Esophagus muscularis mucosa (tissue), 4 donors: ENCODE data around the gene SAMD4A. TPM values are rescaled to one million over a fixed set of nuclear protein-coding genes. Genes with fewer than 3 reads are reported as not detected.

ENCODE experiments used
- DNase-seq: peaks from one replicate; pipeline ENCODE4 v3.0.0-alpha.2; 2017; ENCODE audit errors: extremely low spot score
- H3K27ac ChIP-seq, 4 donors: fragments of 200-600 bp; sonication (generic); replicated peaks in 1 of 4; 1 replicate in 3 of 4; 2 replicates in 1 of 4; pipeline ENCODE4 v1.5.1; 2016 to 2019; ENCODE audit warnings: mild to moderate bottlenecking in 1 of 4
- H3K27me3 ChIP-seq, 4 donors: fragments of 200-600 bp; sonication (generic); one replicate each; pipeline versions ENCODE4 v1.5.1 to v1.6.0; 2016 to 2019
- H3K36me3 ChIP-seq, 4 donors: fragments of 200-600 bp; sonication (generic); one replicate each; pipeline ENCODE4 v1.5.1; 2016 to 2019
- H3K4me1 ChIP-seq, 4 donors: fragments of 200-600 bp; sonication (generic); one replicate each; pipeline ENCODE4 v1.5.1; 2016 to 2019
- H3K4me3 ChIP-seq, 4 donors: fragments of 200-600 bp; sonication (generic); 1 replicate in 2 of 4; 2 replicates in 2 of 4; pipeline ENCODE4 v1.5.1; 2016 to 2019; ENCODE audit warnings: mild to moderate bottlenecking in 4 of 4, moderate library complexity in 1 of 4
- H3K9me3 ChIP-seq, 4 donors: fragments of 200-600 bp; sonication (generic); 1 replicate in 3 of 4; 2 replicates in 1 of 4; pipeline ENCODE4 v1.5.1; 2016 to 2019
- EP300 ChIP-seq: sonication (generic); formaldehyde crosslinking; IDR thresholded peaks from one replicate; pipeline ENCODE4 v1.6.1; 2017; ENCODE audit warnings: antibody characterized with exemption
- POLR2A ChIP-seq: fragments of 450-650 bp; IDR thresholded peaks from one replicate; pipeline ENCODE4 v1.6.1; 2017; ENCODE audit warnings: antibody characterized with exemption, moderate library complexity, mild to moderate bottlenecking, low read depth
- POLR2AphosphoS5 ChIP-seq, 2 donors: sonication (generic); formaldehyde crosslinking; IDR thresholded peaks; one replicate each; pipeline ENCODE4 v1.6.1; 2017; ENCODE audit warnings: antibody characterized with exemption in 2 of 2
- WGBS: methylation state at CpG from one replicate; pipeline ENCODE4 v1.1.5; 2018; 5-methylcytosine and 5-hydroxymethylcytosine counted together
- intact Hi-C: fragments of 100-400 bp; cut with DNase I; formaldehyde crosslinking; loops from one replicate; pipeline ENCODE4 v1.15.1; 2023
- total RNA-seq, 4 donors: library from RNA; depleted of rRNA; stranded (reverse); fragments of >200 nt; gene quantifications; one replicate each; pipeline versions ENCODE4 v1.1.0 to v1.2.1, GENCODE V29; 2016
- TF ChIP-seq, protein P1 (sequence below), 3 experiments: fragments of 200-600 bp in 2 of 3; fragments of 450-650 bp in 1 of 3; sonication (generic) in 2 of 3; IDR thresholded peaks; one replicate each; pipeline ENCODE4 v1.5.1; 2017 to 2019; ENCODE audit warnings: antibody characterized with exemption in 3 of 3, mild to moderate bottlenecking in 2 of 3, moderate library complexity in 1 of 3

The SAMD4A gene
- total RNA-seq, 4 donors from 2014 or later = 76.8 to 123 (median 97.0) TPM

DNA sequence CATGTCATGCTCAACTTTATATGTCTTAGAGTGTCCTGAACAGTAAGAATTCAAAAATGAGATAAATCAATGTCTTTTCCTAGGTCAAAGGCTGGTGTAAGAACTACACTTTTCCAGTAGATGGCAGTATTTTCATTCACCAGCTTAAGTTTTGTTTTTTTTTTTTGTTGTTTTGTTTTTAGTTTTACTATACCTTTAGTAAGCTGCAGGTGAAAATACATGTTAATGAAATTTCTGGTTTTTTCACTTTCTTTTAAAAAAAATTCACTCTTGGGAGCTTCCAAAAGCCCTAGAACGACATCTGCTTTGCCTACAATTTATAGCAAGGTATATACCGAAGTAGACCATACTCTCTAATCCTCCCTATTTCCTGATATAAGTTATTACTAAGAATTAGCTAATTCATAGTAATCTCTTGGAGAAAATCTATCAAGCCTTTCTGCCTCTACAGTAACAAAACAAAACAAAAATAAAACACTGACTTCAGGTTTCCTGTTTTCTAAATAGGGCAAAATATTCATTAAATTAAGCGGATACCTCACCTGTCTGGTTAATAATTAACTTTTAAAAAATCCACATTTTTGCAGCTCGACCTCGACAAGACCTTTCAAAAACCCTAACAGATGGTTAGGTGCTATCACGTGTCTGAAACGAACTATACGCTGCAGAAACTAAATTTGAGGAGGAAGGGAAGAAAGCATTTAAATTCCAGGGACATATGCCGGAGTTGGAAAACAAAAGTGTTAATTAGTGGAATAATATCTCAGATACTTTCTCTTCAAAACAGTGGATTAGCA is 2.7 kb upstream of the SAMD4A start:
- Histone ChIP-seq H3K27me3 (peaks cover 0 to 5% (median 0%) of the 10 kb centered on the region in 4 donors), H3K27ac (peak overlapping the region; percentile 98 to 100 (median 99)), H3K4me3 (peak overlapping the region; percentile 73 to 90 (median 82)), H3K36me3 (no peaks in the 10 kb centered on the region), H3K4me1 (peaks cover 21 to 24% (median 21%) of the 10 kb centered on the region in 4 donors), H3K9me3 (no peaks in the 10 kb centered on the region)
- no peak for DNase-seq
- 6% methylated on average over 9 of the region's 9 CpGs for WGBS
- intact Hi-C loops = loop anchor here (1.0 to 10.0 kb wide), 2 partner anchors 210 to 241 kb away; no protein-coding TSS in a partner anchor
- no peak for TF ChIP-seq POLR2AphosphoS5 (IDR thresholded peaks at IDR 0.05)
- TF ChIP-seq, protein P1, sequence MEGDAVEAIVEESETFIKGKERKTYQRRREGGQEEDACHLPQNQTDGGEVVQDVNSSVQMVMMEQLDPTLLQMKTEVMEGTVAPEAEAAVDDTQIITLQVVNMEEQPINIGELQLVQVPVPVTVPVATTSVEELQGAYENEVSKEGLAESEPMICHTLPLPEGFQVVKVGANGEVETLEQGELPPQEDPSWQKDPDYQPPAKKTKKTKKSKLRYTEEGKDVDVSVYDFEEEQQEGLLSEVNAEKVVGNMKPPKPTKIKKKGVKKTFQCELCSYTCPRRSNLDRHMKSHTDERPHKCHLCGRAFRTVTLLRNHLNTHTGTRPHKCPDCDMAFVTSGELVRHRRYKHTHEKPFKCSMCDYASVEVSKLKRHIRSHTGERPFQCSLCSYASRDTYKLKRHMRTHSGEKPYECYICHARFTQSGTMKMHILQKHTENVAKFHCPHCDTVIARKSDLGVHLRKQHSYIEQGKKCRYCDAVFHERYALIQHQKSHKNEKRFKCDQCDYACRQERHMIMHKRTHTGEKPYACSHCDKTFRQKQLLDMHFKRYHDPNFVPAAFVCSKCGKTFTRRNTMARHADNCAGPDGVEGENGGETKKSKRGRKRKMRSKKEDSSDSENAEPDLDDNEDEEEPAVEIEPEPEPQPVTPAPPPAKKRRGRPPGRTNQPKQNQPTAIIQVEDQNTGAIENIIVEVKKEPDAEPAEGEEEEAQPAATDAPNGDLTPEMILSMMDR (IDR thresholded peaks at IDR 0.05) = peak; percentile 82 to 91 (median 85)

DNA sequence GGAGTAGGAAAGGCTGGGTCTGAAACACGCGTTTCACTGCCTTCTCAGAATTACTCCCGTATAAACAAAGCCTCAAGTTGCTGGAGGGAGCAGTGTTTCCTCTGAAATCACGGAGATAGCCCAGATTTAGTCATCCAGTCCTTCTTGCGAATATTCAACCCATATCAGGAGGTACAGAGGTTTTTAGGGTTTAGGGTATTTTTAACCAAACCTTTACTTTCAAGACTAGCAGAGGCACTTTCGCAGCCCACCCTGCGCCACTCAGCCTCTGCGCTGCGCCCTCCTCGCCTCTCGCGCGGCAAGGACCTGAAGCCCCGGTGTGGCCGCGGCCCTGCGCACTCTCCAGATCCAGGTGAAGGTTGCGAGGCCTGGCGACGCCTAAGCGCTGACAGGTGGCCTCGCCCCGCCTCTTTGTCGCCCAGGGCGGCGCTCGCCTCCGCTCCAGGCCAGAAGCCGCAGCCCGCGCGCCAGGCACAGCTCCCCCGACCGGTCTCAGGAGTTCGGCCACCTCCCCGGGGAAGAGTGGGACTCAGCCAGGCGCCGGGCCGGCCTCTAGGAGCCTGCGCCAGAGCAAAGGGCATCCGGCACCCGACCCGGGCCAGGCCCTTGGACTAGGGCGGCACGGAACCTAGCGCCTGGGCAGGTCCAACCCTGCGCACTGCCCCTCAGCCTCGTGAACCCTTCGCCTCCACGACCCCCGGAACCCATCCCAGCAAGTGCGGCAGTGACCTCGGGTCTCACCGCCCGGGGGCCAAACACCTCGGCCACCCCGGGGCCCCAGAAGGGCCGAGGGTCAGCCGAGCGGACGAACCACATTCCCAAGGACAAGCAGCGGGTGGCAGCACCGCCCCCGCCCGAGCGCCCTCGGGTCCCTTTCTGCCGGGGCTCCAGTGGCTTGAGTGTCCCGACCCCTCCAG is 1.8 kb upstream of the SAMD4A start:
- peak overlapping the region; percentile 98 to 100 (median 99) for H3K27ac ChIP-seq
- H3K4me3 ChIP-seq = peak overlapping the region; percentile 73 to 90 (median 82)
- H3K9me3 ChIP-seq = no peaks in the 10 kb centered on the region
- H3K36me3 ChIP-seq = no peaks in the 10 kb centered on the region
- H3K4me1 ChIP-seq = peaks cover 25 to 33% (median 30%) of the 10 kb centered on the region in 4 donors
- TF ChIP-seq POLR2A (peak; percentile 25), POLR2AphosphoS5 (IDR thresholded peaks at IDR 0.05) (peak; percentile 57 to 62), EP300 (no peak)
- TF ChIP-seq, protein P1 (IDR thresholded peaks at IDR 0.05) = peak; percentile 4 to 33 (median 18)
- H3K27me3 ChIP-seq = peaks cover 0 to 5% (median 0%) of the 10 kb centered on the region in 4 donors
- 0% methylated on average over 27 of the region's 69 CpGs for WGBS
- intact Hi-C loops = loop anchor here (1.0 to 10.0 kb wide), 2 partner anchors 209 to 240 kb away; no protein-coding TSS in a partner anchor
- DNase-seq = peak; percentile 94

DNA sequence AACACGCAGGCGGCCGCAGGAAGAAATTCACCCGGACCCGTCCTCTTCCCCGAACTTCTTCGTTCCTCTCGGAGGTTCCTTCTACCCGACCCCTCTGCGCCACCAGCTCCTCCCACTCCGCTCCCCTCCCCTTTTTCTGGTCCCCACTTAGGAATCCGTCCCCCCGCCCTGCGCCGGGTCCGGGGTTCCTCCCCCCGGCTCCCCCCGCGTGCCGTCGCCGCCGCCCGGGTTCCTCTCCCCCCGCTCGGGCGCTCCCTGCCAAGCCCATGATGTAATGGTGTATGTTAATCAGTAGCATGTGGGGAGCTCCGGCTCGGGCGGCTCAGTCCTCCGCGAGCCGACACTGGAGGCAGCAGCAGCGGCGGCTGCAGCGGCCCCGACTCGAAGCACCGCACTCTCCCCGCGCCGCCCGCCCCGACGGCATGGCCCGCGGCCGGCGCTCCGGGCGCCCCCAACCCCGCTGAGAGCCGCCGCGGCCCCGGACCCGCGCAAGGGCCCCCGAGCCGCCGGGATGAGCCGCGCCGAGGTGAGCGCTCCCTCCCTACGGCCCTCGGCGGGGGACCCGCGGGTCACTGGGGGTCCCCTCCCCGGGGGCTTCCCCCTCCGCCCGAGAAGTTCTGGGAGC is 1.0 kb upstream of the SAMD4A start:
- Histone ChIP-seq H3K9me3 (no peaks in the 10 kb centered on the region), H3K27me3 (peaks cover 0 to 5% (median 0%) of the 10 kb centered on the region in 4 donors), H3K27ac (peak overlapping the region; percentile 98 to 100 (median 99)), H3K4me3 (peak overlapping the region; percentile 73 to 90 (median 82)), H3K4me1 (peaks cover 32 to 40% (median 38%) of the 10 kb centered on the region in 4 donors), H3K36me3 (no peaks in the 10 kb centered on the region)
- WGBS = 0% methylated on average over 20 of the region's 73 CpGs
- peak; percentile 99 for DNase-seq
- intact Hi-C loops = loop anchor here (10.0 kb wide), 1 partner anchor 239 kb away; no protein-coding TSS in a partner anchor
- TF ChIP-seq EP300 (peak; percentile 44), POLR2AphosphoS5 (IDR thresholded peaks at IDR 0.05) (peak; percentile 96 to 98), POLR2A (peak; percentile 46)
- TF ChIP-seq, protein P1 (IDR thresholded peaks at IDR 0.05) = peak in 1 of 3 experiments; percentile 16

DNA sequence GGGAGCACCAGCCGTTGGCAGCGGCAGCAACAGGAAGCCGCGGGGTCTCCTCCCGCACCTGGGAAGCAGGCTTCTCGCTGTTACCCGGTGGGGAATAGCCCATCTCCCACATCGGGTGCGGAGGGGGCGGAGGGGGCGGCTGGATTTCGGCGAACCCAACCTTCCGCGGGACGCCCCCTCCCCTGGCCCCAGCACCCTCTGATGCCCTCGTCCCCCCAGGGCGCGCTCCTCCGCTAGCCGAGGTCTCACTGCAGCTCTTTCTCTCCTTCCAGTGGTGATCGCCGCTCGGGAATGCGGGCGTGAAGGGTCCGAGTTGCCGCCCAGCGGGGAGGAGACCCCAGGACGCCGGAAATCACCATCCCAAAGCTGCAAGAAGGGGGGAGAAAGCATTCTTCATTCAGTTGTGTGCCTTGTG is 303 bp downstream of the SAMD4A start:
- Histone ChIP-seq H3K36me3 (peaks cover 0 to 6% (median 2%) of the 10 kb centered on the region in 4 donors), H3K27me3 (peaks cover 0 to 5% (median 0%) of the 10 kb centered on the region in 4 donors), H3K27ac (peak overlapping the region; percentile 98 to 100 (median 99)), H3K4me3 (peak overlapping the region; percentile 73 to 90 (median 82)), H3K9me3 (peaks cover 0 to under 1% (median 0%) of the 10 kb centered on the region in 4 donors), H3K4me1 (peaks cover 41 to 50% (median 42%) of the 10 kb centered on the region in 4 donors)
- TF ChIP-seq POLR2AphosphoS5 (IDR thresholded peaks at IDR 0.05) (no peak), EP300 (no peak), POLR2A (no peak)
- TF ChIP-seq, protein P1 (IDR thresholded peaks at IDR 0.05) = no peak
- no peak for DNase-seq
- intact Hi-C loops = loop anchor here (1.0 to 10.0 kb wide), 2 partner anchors 124 to 238 kb away; no protein-coding TSS in a partner anchor
- WGBS = 0% methylated on average over 20 of the region's 31 CpGs
